Calu3 (cell line): ENCODE measurements around the gene PER1. TPM values are rescaled to one million over a fixed set of nuclear protein-coding genes. Genes with fewer than 3 reads are reported as not detected.

Experiments used
- BruUV-seq: library from RNA; stranded (reverse); fragments of 400-500 nt; replicated peaks from 2 replicates; lab custom pipeline; 2021; lab: Mats Ljungman, UMichigan
- CTCF ChIA-PET: fragments of 300-600 bp; sonication (Branson Sonifier 250); formaldehyde crosslinking; loops from one replicate; lab custom pipeline; 2022; ENCODE audit warnings: antibody characterized with exemption; lab: Charles Lee
- DNase-seq: peaks from one replicate; pipeline ENCODE4 v3.0.0; 2022
- H3K27ac Mint-ChIP-seq: one replicate; pipeline ENCODE4 v1.8.0; 2022; ENCODE audit warnings: mixed read lengths; ENCODE audit not compliant: unreplicated experiment
- H3K27me3 Mint-ChIP-seq: one replicate; pipeline ENCODE4 v1.8.0; 2022; ENCODE audit warnings: mixed read lengths; ENCODE audit not compliant: unreplicated experiment
- H3K36me3 Mint-ChIP-seq: one replicate; pipeline ENCODE4 v1.8.0; 2022; ENCODE audit warnings: mild to moderate bottlenecking, moderate library complexity, mixed read lengths; ENCODE audit not compliant: insufficient read depth, unreplicated experiment
- H3K4me1 Mint-ChIP-seq: one replicate; pipeline ENCODE4 v1.8.0; 2022; ENCODE audit warnings: mild to moderate bottlenecking, low read depth, mixed read lengths; ENCODE audit not compliant: unreplicated experiment
- H3K4me3 Mint-ChIP-seq: one replicate; pipeline ENCODE4 v1.8.0; 2022; ENCODE audit warnings: mild to moderate bottlenecking, low read depth, moderate library complexity, mixed read lengths; ENCODE audit not compliant: unreplicated experiment
- H3K9me3 Mint-ChIP-seq: one replicate; pipeline ENCODE4 v1.8.0; 2022; ENCODE audit warnings: low read depth, mixed read lengths; ENCODE audit not compliant: unreplicated experiment
- intact Hi-C: fragments of 100-400 bp; cut with micrococcal nuclease; formaldehyde crosslinking; loops from one replicate; pipeline ENCODE4 v1.10.0; 2022; ENCODE audit not compliant: unreplicated experiment
- total RNA-seq: library from RNA; stranded (reverse); gene quantifications from 2 replicates; pipeline ENCODE4 v1.2.3, GENCODE V29; 2022
- TF ChIP-seq, protein P1 (sequence below): fragments of 200-600 bp; IDR thresholded peaks from one replicate; pipeline ENCODE4 v1.8.0; 2022; ENCODE audit warnings: antibody characterized with exemption; ENCODE audit not compliant: unreplicated experiment

Gene PER1
- total RNA-seq, 1 experiment from 2014 or later, result 16.1 TPM

DNA sequence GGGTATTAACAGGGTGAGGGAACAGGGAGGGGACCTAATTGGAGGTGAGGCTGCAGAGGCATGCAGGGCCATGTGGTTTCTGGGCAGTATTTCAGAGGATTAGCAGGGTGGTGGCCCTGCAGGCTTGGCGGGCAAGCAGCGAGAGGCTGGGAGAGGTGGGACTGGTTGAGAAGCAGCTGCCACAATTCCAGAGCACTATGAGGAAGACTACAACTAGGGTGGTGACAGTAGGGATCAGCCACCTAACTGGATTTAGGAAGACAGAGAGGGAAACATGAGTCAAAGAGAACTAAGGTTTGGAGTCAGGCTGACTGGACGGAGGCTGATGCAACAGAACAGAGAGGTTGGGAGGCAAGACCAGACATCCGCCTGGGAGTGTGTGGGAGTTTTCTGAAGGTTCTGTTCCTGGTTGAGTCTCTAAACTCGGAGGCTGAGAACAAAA lies 46.2 kb downstream of the PER1 start:
- H3K27ac Mint-ChIP-seq, result peak overlapping the region; percentile 62
- no peaks in the 10 kb centered on the region for H3K36me3 Mint-ChIP-seq
- CTCF ChIA-PET, result no interaction called here
- H3K4me1 Mint-ChIP-seq, result peaks cover 31% of the 10 kb centered on the region
- no TSS peak for BruUV-seq
- no peaks in the 10 kb centered on the region for H3K9me3 Mint-ChIP-seq
- TF ChIP-seq, protein P1, sequence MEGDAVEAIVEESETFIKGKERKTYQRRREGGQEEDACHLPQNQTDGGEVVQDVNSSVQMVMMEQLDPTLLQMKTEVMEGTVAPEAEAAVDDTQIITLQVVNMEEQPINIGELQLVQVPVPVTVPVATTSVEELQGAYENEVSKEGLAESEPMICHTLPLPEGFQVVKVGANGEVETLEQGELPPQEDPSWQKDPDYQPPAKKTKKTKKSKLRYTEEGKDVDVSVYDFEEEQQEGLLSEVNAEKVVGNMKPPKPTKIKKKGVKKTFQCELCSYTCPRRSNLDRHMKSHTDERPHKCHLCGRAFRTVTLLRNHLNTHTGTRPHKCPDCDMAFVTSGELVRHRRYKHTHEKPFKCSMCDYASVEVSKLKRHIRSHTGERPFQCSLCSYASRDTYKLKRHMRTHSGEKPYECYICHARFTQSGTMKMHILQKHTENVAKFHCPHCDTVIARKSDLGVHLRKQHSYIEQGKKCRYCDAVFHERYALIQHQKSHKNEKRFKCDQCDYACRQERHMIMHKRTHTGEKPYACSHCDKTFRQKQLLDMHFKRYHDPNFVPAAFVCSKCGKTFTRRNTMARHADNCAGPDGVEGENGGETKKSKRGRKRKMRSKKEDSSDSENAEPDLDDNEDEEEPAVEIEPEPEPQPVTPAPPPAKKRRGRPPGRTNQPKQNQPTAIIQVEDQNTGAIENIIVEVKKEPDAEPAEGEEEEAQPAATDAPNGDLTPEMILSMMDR, result no peak
- intact Hi-C loops, result no loop called here
- DNase-seq, result no peak
- no peak overlapping the region for H3K4me3 Mint-ChIP-seq
- H3K27me3 Mint-ChIP-seq, result peaks cover 4% of the 10 kb centered on the region

DNA sequence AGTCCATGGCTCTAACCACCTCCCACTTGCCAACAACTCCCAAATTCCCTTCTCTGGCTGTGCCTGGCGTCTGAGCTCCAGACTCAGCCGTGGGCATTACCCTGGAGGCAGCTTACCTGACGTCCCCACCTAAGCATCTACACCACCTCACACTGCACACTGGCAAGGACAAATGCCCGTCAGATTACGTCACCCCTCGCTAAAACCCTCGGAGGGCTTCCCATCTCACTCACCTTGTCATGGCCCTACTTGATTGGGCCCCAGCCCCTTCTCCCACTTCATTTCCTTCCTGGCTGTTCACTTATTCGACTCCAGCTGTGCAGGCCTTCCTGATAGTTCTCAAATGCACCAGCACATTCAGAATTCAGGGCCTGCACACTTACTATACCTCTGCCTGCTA lies 47.3 kb downstream of the PER1 start:
- no TSS peak for BruUV-seq
- H3K9me3 Mint-ChIP-seq, result no peaks in the 10 kb centered on the region
- intact Hi-C loops, result no loop called here
- no peak for DNase-seq
- peaks cover 31% of the 10 kb centered on the region for H3K4me1 Mint-ChIP-seq
- no peaks in the 10 kb centered on the region for H3K36me3 Mint-ChIP-seq
- CTCF ChIA-PET, result no interaction called here
- H3K4me3 Mint-ChIP-seq, result no peak overlapping the region
- no peaks in the 10 kb centered on the region for H3K27me3 Mint-ChIP-seq
- H3K27ac Mint-ChIP-seq, result no peak overlapping the region
- TF ChIP-seq, protein P1, result no peak

GRCh38 chr17:8103549-8103948 lies 48.7 kb downstream of the PER1 start:
- no peak overlapping the region for H3K27ac Mint-ChIP-seq
- H3K9me3 Mint-ChIP-seq, result no peaks in the 10 kb centered on the region
- BruUV-seq, result no TSS peak
- DNase-seq, result no peak
- H3K4me3 Mint-ChIP-seq, result no peak overlapping the region
- TF ChIP-seq, protein P1, result no peak
- no peaks in the 10 kb centered on the region for H3K27me3 Mint-ChIP-seq
- intact Hi-C loops, result no loop called here
- peaks cover 31% of the 10 kb centered on the region for H3K4me1 Mint-ChIP-seq
- CTCF ChIA-PET, result no interaction called here
- H3K36me3 Mint-ChIP-seq, result no peaks in the 10 kb centered on the region

DNA sequence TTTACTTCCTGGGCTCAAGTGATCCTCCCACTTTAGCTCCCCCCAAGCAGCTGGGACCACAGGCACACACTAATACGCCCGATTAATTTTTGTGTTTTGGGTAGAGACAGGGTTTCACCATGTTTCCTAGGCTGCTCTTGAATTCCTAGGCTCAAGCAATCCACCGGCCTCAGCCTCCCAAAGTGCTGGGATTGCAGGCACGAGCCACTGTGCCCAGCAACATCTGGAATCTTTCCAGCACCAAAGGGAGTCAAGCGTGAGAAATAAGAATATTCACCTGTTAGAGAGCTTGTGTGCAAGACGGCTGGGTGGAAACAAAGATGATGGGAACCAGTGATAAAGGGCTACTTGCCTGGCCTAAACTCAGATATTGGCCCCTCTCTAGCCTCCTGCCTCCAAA lies 50.5 kb downstream of the PER1 start:
- H3K4me3 Mint-ChIP-seq, result no peak overlapping the region
- CTCF ChIA-PET, result interaction anchor here (0.7 kb wide), 1 partner anchor 667 kb away, joined by 3 read pairs; no protein-coding TSS in a partner anchor

More for the DNA sequence above, 50.5 kb downstream of the PER1 start:
- intact Hi-C loops, result no loop called here
- Mint-ChIP-seq H3K36me3 (no peaks in the 10 kb centered on the region), H3K27ac (no peak overlapping the region), H3K4me1 (peaks cover 19% of the 10 kb centered on the region), H3K27me3 (peaks cover 13% of the 10 kb centered on the region), H3K9me3 (no peaks in the 10 kb centered on the region)
- BruUV-seq, result no TSS peak
- TF ChIP-seq, protein P1, result no peak
- DNase-seq, result no peak
